ENCODE measurements around the gene CREB5.

- TF ChIP-seq CTCF (IDR thresholded peaks at IDR 0.05) (no peak), POLR2A (IDR thresholded peaks at IDR 0.05) (no peak)
Measured at GRCh38 chr7:28705350-28705749, 293.0 kb downstream of the CREB5 start.
